OCI-LY7 (cell line): ENCODE results near the gene SUB1. TPM values are rescaled to one million over a fixed set of nuclear protein-coding genes. Genes with fewer than 3 reads are reported as not detected.

ENCODE experiments used
- BruUV-seq: library from RNA; stranded (reverse); fragments of 400-500 nt; replicated peaks from 2 replicates; lab custom pipeline; 2021; lab: Mats Ljungman, UMichigan
- CTCF ChIA-PET: fragments of 300-600 bp; sonication (Branson Sonifier 250); formaldehyde crosslinking; loops from one replicate; lab custom pipeline; 2022; ENCODE audit warnings: antibody characterized with exemption; ENCODE audit not compliant: unreplicated experiment; lab: Charles Lee
- POLR2A ChIA-PET: fragments of 300-600 bp; sonication (Branson Sonifier 250); formaldehyde crosslinking; loops from one replicate; lab custom pipeline; 2022; ENCODE audit warnings: antibody characterized with exemption; lab: Charles Lee
- DNase-seq: peaks from one replicate; pipeline ENCODE4 v3.0.0-alpha.2; 2015; ENCODE audit warnings: low spot score
- H2AFZ ChIP-seq: fragments of 200-600 bp; sonication (generic), shearing (Covaris generic); 2 replicates; pipeline ENCODE4 v1.6.1; 2014; ENCODE audit warnings: mild to moderate bottlenecking, antibody characterized with exemption, low read length, moderate library complexity
- H3K27ac ChIP-seq: fragments of 200-600 bp; sonication (generic); 2 replicates; pipeline ENCODE4 v1.5.1; 2014; ENCODE audit warnings: mixed run types, low read depth, mild to moderate bottlenecking, moderate library complexity, low read length, inconsistent platforms; ENCODE audit not compliant: poor library complexity, severe bottlenecking
- H3K36me3 ChIP-seq: fragments of 200-600 bp; sonication (generic); 2 replicates; pipeline ENCODE4 v1.6.1; 2014; ENCODE audit warnings: mild to moderate bottlenecking, antibody characterized with exemption, low read length, moderate library complexity, mixed read lengths; ENCODE audit not compliant: insufficient read depth
- H3K4me1 ChIP-seq: fragments of 200-600 bp; sonication (generic); 2 replicates; pipeline ENCODE4 v1.5.1; 2014; ENCODE audit warnings: mild to moderate bottlenecking, low read length; ENCODE audit not compliant: insufficient read depth, poor library complexity, severe bottlenecking
- H3K4me2 ChIP-seq: fragments of 200-600 bp; sonication (generic); 2 replicates; pipeline ENCODE4 v1.6.1; 2014; ENCODE audit warnings: mild to moderate bottlenecking, low read length
- H3K4me3 ChIP-seq: fragments of 200-600 bp; sonication (generic); 2 replicates; pipeline ENCODE4 v1.5.1; 2014; ENCODE audit warnings: mild to moderate bottlenecking, low read depth, low read length; ENCODE audit not compliant: poor library complexity, severe bottlenecking
- H3K79me2 ChIP-seq: fragments of 200-600 bp; sonication (generic); 2 replicates; pipeline ENCODE4 v1.6.1; 2016; ENCODE audit warnings: low read depth, mild to moderate bottlenecking, low read length, moderate library complexity, mixed read lengths; ENCODE audit not compliant: insufficient read depth
- H3K9me2 ChIP-seq: fragments of 200-600 bp; sonication (generic); 2 replicates; pipeline ENCODE4 v1.6.1; 2016; ENCODE audit warnings: mild to moderate bottlenecking, low read length, mixed read lengths; ENCODE audit not compliant: insufficient read depth
- H3K9me3 ChIP-seq: fragments of 200-600 bp; sonication (generic); 2 replicates; pipeline ENCODE4 v1.6.1; 2014; ENCODE audit warnings: mild to moderate bottlenecking, mixed run types, low read length, mixed read lengths
- H4K20me1 ChIP-seq: fragments of 200-600 bp; sonication (generic); 2 replicates; pipeline ENCODE4 v1.6.1; 2014; ENCODE audit warnings: mild to moderate bottlenecking, antibody characterized with exemption, low read length, moderate library complexity, mixed read lengths; ENCODE audit not compliant: insufficient read depth
- CTCF ChIP-seq: fragments of 200-600 bp; sonication (generic); conservative IDR thresholded peaks from 2 replicates; pipeline ENCODE4 v1.5.1; 2014; ENCODE audit warnings: mild to moderate bottlenecking, antibody characterized with exemption, low read length, moderate library complexity, mixed read lengths
- EZH2phosphoT487 ChIP-seq: fragments of 200-600 bp; sonication (generic); IDR thresholded peaks from 2 replicates; pipeline ENCODE4 v1.6.1; 2018; ENCODE audit warnings: low read depth, borderline replicate concordance, mild to moderate bottlenecking, mixed run types, antibody characterized with exemption, low read length, moderate library complexity, mixed read lengths
- intact Hi-C: fragments of 100-400 bp; cut with micrococcal nuclease; formaldehyde crosslinking; loops from one replicate; pipeline ENCODE4 v1.10.0; 2022; ENCODE audit not compliant: unreplicated experiment
- total RNA-seq, 2 experiments: library from RNA; depleted of rRNA in 1 of 2; stranded (reverse); fragments of >200 nt in 1 of 2; shearing (Covaris generic) in 1 of 2; gene quantifications; 2 replicates each; pipeline ENCODE4 v1.2.3, GENCODE V29; 2014 to 2022

SUB1 gene
- total RNA-seq, 2 experiments from 2014 or later, result 40.3 to 69.2 TPM

GRCh38 chr5:32598997-32599549 is 13.7 kb downstream of the SUB1 start:
- ChIA-PET POLR2A (interaction anchor here (0.7 kb wide), 2 partner anchors 9 to 110 kb away, joined by 3 to 4 read pairs; no protein-coding TSS in a partner anchor), CTCF (no interaction called here)
- TF ChIP-seq CTCF (no peak), EZH2phosphoT487 (no peak)
- Histone ChIP-seq H3K4me2 (no peak overlapping the region), H3K9me2 (no peaks in the 10 kb centered on the region), H3K4me1 (no peaks in the 10 kb centered on the region), H3K27ac (no peak overlapping the region), H3K9me3 (no peaks in the 10 kb centered on the region), H2AFZ (no peak overlapping the region), H3K79me2 (no peaks in the 10 kb centered on the region), H3K4me3 (no peak overlapping the region), H4K20me1 (no peaks in the 10 kb centered on the region), H3K36me3 (peaks cover 44% of the 10 kb centered on the region; the same call in 1 of the 2 replicates)
- BruUV-seq, result no TSS peak
- intact Hi-C loops, result no loop called here
- DNase-seq, result no peak

- Histone ChIP-seq H3K4me2 (no peak overlapping the region), H3K4me1 (no peaks in the 10 kb centered on the region), H3K27ac (no peak overlapping the region), H3K79me2 (no peaks in the 10 kb centered on the region), H3K9me3 (no peaks in the 10 kb centered on the region), H3K36me3 (peaks cover 41% of the 10 kb centered on the region; the same call in 1 of the 2 replicates), H4K20me1 (no peaks in the 10 kb centered on the region), H3K4me3 (no peak overlapping the region), H3K9me2 (no peaks in the 10 kb centered on the region), H2AFZ (no peak overlapping the region)
- CTCF ChIA-PET, result no interaction called here
- intact Hi-C loops, result no loop called here
- no peak for TF ChIP-seq EZH2phosphoT487
- no peak for TF ChIP-seq CTCF
- DNase-seq, result no peak
- no TSS peak for BruUV-seq
- POLR2A ChIA-PET, result no interaction called here
Observed at GRCh38 chr5:32600054-32600622, 14.8 kb downstream of the SUB1 start.

- H3K4me2 ChIP-seq, result no peak overlapping the region
- no peaks in the 10 kb centered on the region for H3K4me1 ChIP-seq
- no peak overlapping the region for H3K27ac ChIP-seq
- peaks cover 37% of the 10 kb centered on the region; the same call in 1 of the 2 replicates for H3K36me3 ChIP-seq
- no peak for TF ChIP-seq EZH2phosphoT487
- TF ChIP-seq CTCF, result no peak
- ChIA-PET CTCF (no interaction called here), POLR2A (interaction anchor here (0.6 kb wide), 1 partner anchor 21 kb away, joined by 3 read pairs; no protein-coding TSS in a partner anchor)
- no peaks in the 10 kb centered on the region for H3K79me2 ChIP-seq
- no peak for DNase-seq
- no peaks in the 10 kb centered on the region for H3K9me3 ChIP-seq
- BruUV-seq, result no TSS peak
- H2AFZ ChIP-seq, result no peak overlapping the region
- no peak overlapping the region for H3K4me3 ChIP-seq
- intact Hi-C loops, result no loop called here
- H3K9me2 ChIP-seq, result no peaks in the 10 kb centered on the region
- H4K20me1 ChIP-seq, result no peaks in the 10 kb centered on the region
Observed at GRCh38 chr5:32601623-32602295, 16.4 kb downstream of the SUB1 start.
